ENCODE data around the gene HMCN2. TPM values are rescaled to one million over a fixed set of nuclear protein-coding genes. Genes with fewer than 3 reads are reported as not detected.

HMCN2 gene
- total RNA-seq, 1 experiment from 2014 or later, result 8.6 TPM

DNA sequence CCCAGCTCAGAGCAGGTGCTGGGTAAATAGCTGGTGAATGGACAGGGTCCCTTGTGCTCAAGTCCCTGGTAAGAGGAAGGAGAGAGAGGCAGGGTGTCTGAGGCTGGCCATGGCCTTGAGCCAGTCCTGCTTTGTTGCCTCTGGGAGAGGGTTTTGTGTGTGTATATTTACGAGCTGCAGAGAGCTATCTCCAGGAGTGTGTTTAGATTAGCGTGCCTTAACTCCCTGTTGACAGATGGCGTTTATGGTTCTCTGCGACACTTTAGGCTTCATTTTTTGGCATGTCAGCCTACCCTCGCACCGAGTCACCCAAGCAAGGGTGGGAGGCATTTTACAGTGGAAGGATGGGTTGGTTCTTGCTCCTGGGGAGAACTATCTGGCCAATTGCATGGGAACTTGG is 22.2 kb downstream of the HMCN2 start:
- H2BK15ac ChIP-seq (ENCODE audit: low read depth, low read length), result no peak overlapping the region

More for the DNA sequence above, 22.2 kb downstream of the HMCN2 start:
- Histone ChIP-seq H3K4ac (ENCODE audit: low read depth, low read length) (no peak overlapping the region), H2BK5ac (ENCODE audit: insufficient read length, low read length) (no peak overlapping the region), H2BK12ac (ENCODE audit: insufficient read length, low read depth, low read length) (no peak overlapping the region), H3K4me2 (ENCODE audit: insufficient read depth, insufficient read length, low read length) (no peak overlapping the region), H2AFZ (ENCODE audit: low read length) (no peak overlapping the region), H3K23me2 (ENCODE audit: insufficient read length, low read depth, low read length, poor library complexity, severe bottlenecking) (no peaks in the 10 kb centered on the region), H3K27me3 (ENCODE audit: insufficient read depth, low read length) (no peaks in the 10 kb centered on the region), H3T11ph (ENCODE audit: low read length) (no peak overlapping the region), H3K9me3 (ENCODE audit: control insufficient read depth, low read depth, low read length) (no peaks in the 10 kb centered on the region), H3K79me1 (ENCODE audit: insufficient read depth, low read depth, low read length, poor library complexity, severe bottlenecking) (no peaks in the 10 kb centered on the region), H3K56ac (ENCODE audit: insufficient read length, low read depth, low read length) (no peak overlapping the region), H4K5ac (ENCODE audit: insufficient read length, low read depth, low read length) (no peak overlapping the region), H3K27ac (ENCODE audit: insufficient read length, low read depth, low read length) (no peak overlapping the region), H4K91ac (ENCODE audit: insufficient read length, low read depth, low read length) (no peak overlapping the region), H2AK5ac (ENCODE audit: insufficient read length, low read length) (no peak overlapping the region), H3K23ac (ENCODE audit: insufficient read length, low read depth, low read length) (no peak overlapping the region), H2BK20ac (ENCODE audit: low read depth, low read length, poor library complexity, severe bottlenecking) (no peak overlapping the region), H4K20me1 (ENCODE audit: control insufficient read depth, insufficient read depth, insufficient read length) (no peaks in the 10 kb centered on the region), H3K18ac (ENCODE audit: insufficient read length, low read depth, low read length) (no peak overlapping the region), H3K4me1 (ENCODE audit: insufficient read depth, low read length) (no peaks in the 10 kb centered on the region), H4K8ac (replicated peaks; ENCODE audit: insufficient read length, low read depth, low read length) (no peak overlapping the region), H3K9ac (ENCODE audit: extremely low read depth, insufficient read length, low read length) (no peak overlapping the region), H2BK120ac (ENCODE audit: low read depth, low read length, poor library complexity, severe bottlenecking) (no peak overlapping the region), H3K79me2 (ENCODE audit: insufficient read depth, low read length) (no peaks in the 10 kb centered on the region), H3K14ac (ENCODE audit: insufficient read depth, low read length) (no peak overlapping the region)
- H3K27ac Mint-ChIP-seq, result peak overlapping the region in 2 of 3 experiments; percentile 15 to 79; a peak in 1 of 7 replicates
- TF ChIP-seq, protein P1, sequence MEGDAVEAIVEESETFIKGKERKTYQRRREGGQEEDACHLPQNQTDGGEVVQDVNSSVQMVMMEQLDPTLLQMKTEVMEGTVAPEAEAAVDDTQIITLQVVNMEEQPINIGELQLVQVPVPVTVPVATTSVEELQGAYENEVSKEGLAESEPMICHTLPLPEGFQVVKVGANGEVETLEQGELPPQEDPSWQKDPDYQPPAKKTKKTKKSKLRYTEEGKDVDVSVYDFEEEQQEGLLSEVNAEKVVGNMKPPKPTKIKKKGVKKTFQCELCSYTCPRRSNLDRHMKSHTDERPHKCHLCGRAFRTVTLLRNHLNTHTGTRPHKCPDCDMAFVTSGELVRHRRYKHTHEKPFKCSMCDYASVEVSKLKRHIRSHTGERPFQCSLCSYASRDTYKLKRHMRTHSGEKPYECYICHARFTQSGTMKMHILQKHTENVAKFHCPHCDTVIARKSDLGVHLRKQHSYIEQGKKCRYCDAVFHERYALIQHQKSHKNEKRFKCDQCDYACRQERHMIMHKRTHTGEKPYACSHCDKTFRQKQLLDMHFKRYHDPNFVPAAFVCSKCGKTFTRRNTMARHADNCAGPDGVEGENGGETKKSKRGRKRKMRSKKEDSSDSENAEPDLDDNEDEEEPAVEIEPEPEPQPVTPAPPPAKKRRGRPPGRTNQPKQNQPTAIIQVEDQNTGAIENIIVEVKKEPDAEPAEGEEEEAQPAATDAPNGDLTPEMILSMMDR (conservative IDR thresholded peaks at IDR 0.05), result no peak
- no peaks in the 10 kb centered on the region for H3K9me3 Mint-ChIP-seq
- WGBS (ENCODE audit: extremely low coverage, insufficient read length, low lambda C conversion rate), result no CpG with 5 or more reads among the region's 6 CpGs
- DNase-seq, result no peak
- H3K4me3 Mint-ChIP-seq, result no peak overlapping the region
- H3K36me3 Mint-ChIP-seq (ENCODE audit: insufficient read depth in 1 of 3, low read depth in 3 of 3), result peaks cover 0 to 43% (median 9%) of the 10 kb centered on the region in 3 experiments; a peak in 5 of 7 replicates
- H3K4me1 Mint-ChIP-seq, result peaks cover 12 to 31% of the 10 kb centered on the region in 2 experiments
- H3K27me3 Mint-ChIP-seq (ENCODE audit: low read depth), result no peaks in the 10 kb centered on the region; the same call in 1 of the 2 replicates

Measured in H9 (cell line).